WTC11 (cell line): ENCODE results near the gene CHD6. TPM values are rescaled to one million over a fixed set of nuclear protein-coding genes. Genes with fewer than 3 reads are reported as not detected.

ENCODE experiments used
- ATAC-seq: fragments of 200-7000 bp; cut with Tn5 transposase; 2 replicates; pipeline ENCODE4 v1.10.0; 2021; ENCODE audit warnings: mild to moderate bottlenecking, moderate library complexity
- CTCF ChIA-PET: fragments of 300-600 bp; sonication (Branson Sonifier 250); formaldehyde crosslinking; loops from one replicate; lab custom pipeline; 2021; ENCODE audit warnings: antibody characterized with exemption; lab: Charles Lee
- POLR2A ChIA-PET: fragments of 350-600 bp; sonication (Branson Sonifier 250); formaldehyde crosslinking; loops from one replicate; lab custom pipeline; 2021; ENCODE audit warnings: antibody characterized with exemption; lab: Charles Lee
- DNase-seq: peaks from one replicate; pipeline ENCODE4 v3.0.0; 2021; ENCODE audit warnings: low spot score
- H3K27ac Mint-ChIP-seq: 2 replicates; pipeline ENCODE4 v1.8.0; 2021; ENCODE audit warnings: mixed read lengths
- H3K27me3 Mint-ChIP-seq: 2 replicates; pipeline ENCODE4 v1.8.0; 2021; ENCODE audit warnings: low read depth, mild to moderate bottlenecking, moderate library complexity, mixed read lengths
- H3K36me3 Mint-ChIP-seq: 2 replicates; pipeline ENCODE4 v1.8.0; 2021; ENCODE audit warnings: mixed read lengths
- H3K4me1 Mint-ChIP-seq: 2 replicates; pipeline ENCODE4 v1.8.0; 2022; ENCODE audit warnings: mixed read lengths
- H3K4me3 Mint-ChIP-seq: 2 replicates; pipeline ENCODE4 v1.8.0; 2021; ENCODE audit warnings: mild to moderate bottlenecking, moderate library complexity, mixed read lengths
- H3K9me3 Mint-ChIP-seq: 2 replicates; pipeline ENCODE4 v1.8.0; 2021; ENCODE audit warnings: mixed read lengths
- AFF4 ChIP-seq: sonication (generic); formaldehyde crosslinking; IDR thresholded peaks from 2 replicates; pipeline ENCODE4 v1.8.1; 2023; ENCODE audit warnings: mild to moderate bottlenecking, missing genetic modification reagents, borderline replicate concordance
- ATF2 ChIP-seq: sonication (generic); formaldehyde crosslinking; IDR thresholded peaks from 2 replicates; pipeline ENCODE4 v1.8.1; 2022; ENCODE audit warnings: low read depth, missing genetic modification reagents, borderline replicate concordance
- CDX4 ChIP-seq: fragments of 250-450 bp; sonication (Bioruptor Pico); IDR thresholded peaks from 2 replicates; pipeline ENCODE4 v1.9.0; 2021; ENCODE audit warnings: moderate library complexity, mild to moderate bottlenecking, inconsistent platforms, borderline replicate concordance
- CTCF ChIP-seq: fragments of 200-600 bp; IDR thresholded peaks from 2 replicates; pipeline ENCODE4 v1.8.0; 2022; ENCODE audit warnings: antibody characterized with exemption
- E2F1 ChIP-seq: sonication (generic); formaldehyde crosslinking; IDR thresholded peaks from 2 replicates; pipeline ENCODE4 v1.8.0; 2022; ENCODE audit warnings: mild to moderate bottlenecking, missing genetic modification reagents
- GABPB1 ChIP-seq: sonication (generic); formaldehyde crosslinking; IDR thresholded peaks from 2 replicates; pipeline ENCODE4 v1.8.1; 2023; ENCODE audit warnings: mild to moderate bottlenecking, missing genetic modification reagents
- NFYB ChIP-seq: sonication (generic); formaldehyde crosslinking; conservative IDR thresholded peaks from 2 replicates; pipeline ENCODE4 v1.8.0; 2022; ENCODE audit warnings: low read depth, missing genetic modification reagents
- NR2C2 ChIP-seq: sonication (generic); formaldehyde crosslinking; IDR thresholded peaks from 2 replicates; pipeline ENCODE4 v1.8.0; 2022; ENCODE audit warnings: mild to moderate bottlenecking, missing genetic modification reagents
- NR3C1 ChIP-seq: sonication (generic); formaldehyde crosslinking; conservative IDR thresholded peaks from 2 replicates; pipeline ENCODE4 v1.8.1; 2023; ENCODE audit warnings: low read depth, mild to moderate bottlenecking, missing genetic modification reagents
- PREB ChIP-seq: sonication (generic); formaldehyde crosslinking; IDR thresholded peaks from 2 replicates; pipeline ENCODE4 v1.8.1; 2022; ENCODE audit warnings: mild to moderate bottlenecking, missing genetic modification reagents, moderate library complexity, borderline replicate concordance
- SOX15 ChIP-seq: fragments of 250-450 bp; sonication (Bioruptor Pico); IDR thresholded peaks from 2 replicates; pipeline ENCODE4 v1.9.0; 2021; ENCODE audit warnings: mild to moderate bottlenecking
- SP1 ChIP-seq: sonication (generic); formaldehyde crosslinking; conservative IDR thresholded peaks from 2 replicates; pipeline ENCODE4 v1.8.1; 2022; ENCODE audit warnings: missing genetic modification reagents
- STAT6 ChIP-seq: sonication (generic); formaldehyde crosslinking; conservative IDR thresholded peaks from 2 replicates; pipeline ENCODE4 v1.8.1; 2023; ENCODE audit warnings: mild to moderate bottlenecking, low read depth, missing genetic modification reagents, moderate library complexity
- ZBTB43 ChIP-seq: sonication (generic); formaldehyde crosslinking; IDR thresholded peaks from 2 replicates; pipeline ENCODE4 v1.8.1; 2023; ENCODE audit warnings: mild to moderate bottlenecking, missing genetic modification reagents
- ZNF396 ChIP-seq: fragments of 250-450 bp; sonication (Bioruptor Pico); IDR thresholded peaks from 2 replicates; pipeline ENCODE4 v1.8.0; 2021; ENCODE audit warnings: mild to moderate bottlenecking, moderate library complexity, borderline replicate concordance
- ZSCAN18 ChIP-seq: fragments of 250-450 bp; sonication (Bioruptor Pico); IDR thresholded peaks from 2 replicates; pipeline ENCODE4 v2.1.2; 2022; ENCODE audit warnings: mild to moderate bottlenecking, moderate library complexity
- total RNA-seq: library from RNA; stranded (reverse); gene quantifications from 3 replicates; pipeline ENCODE4 v1.2.3, GENCODE V29; 2021

CHD6 gene
- total RNA-seq, 1 experiment from 2014 or later = 52.1 TPM

GRCh38 chr20:41373251-41373783, 244.9 kb downstream of the CHD6 start:
- Mint-ChIP-seq H3K36me3 (peaks cover 10% of the 10 kb centered on the region), H3K27ac (no peak overlapping the region), H3K27me3 (peaks cover 25% of the 10 kb centered on the region), H3K9me3 (peaks cover 23% of the 10 kb centered on the region), H3K4me1 (peaks cover 9% of the 10 kb centered on the region; the same call in 1 of the 2 replicates), H3K4me3 (no peak overlapping the region)
- ATAC-seq = no peak
- no peak for TF ChIP-seq ATF2 (CRISPR knock-in tag)
- no peak for TF ChIP-seq NFYB (CRISPR knock-in tag)
- no peak for TF ChIP-seq SP1 (CRISPR knock-in tag)
- no peak for TF ChIP-seq NR2C2 (CRISPR knock-in tag)
- no peak for TF ChIP-seq NR3C1 (CRISPR knock-in tag)
- no peak for TF ChIP-seq CDX4 (CRISPR knock-in tag)
- no peak for TF ChIP-seq GABPB1
- no peak for TF ChIP-seq ZBTB43 (CRISPR knock-in tag)
- no peak for TF ChIP-seq AFF4
- TF ChIP-seq ZSCAN18 = no peak
- no peak for TF ChIP-seq E2F1
- TF ChIP-seq ZNF396 (CRISPR knock-in tag) = no peak
- no peak for TF ChIP-seq SOX15 (CRISPR knock-in tag)
- no peak for TF ChIP-seq STAT6
- TF ChIP-seq PREB (CRISPR knock-in tag) = no peak
- TF ChIP-seq CTCF = no peak
- CTCF ChIA-PET = no interaction called here
- POLR2A ChIA-PET = no interaction called here
- no peak for DNase-seq
